ENCODE results near the gene PGLYRP3. TPM values are rescaled to one million over a fixed set of nuclear protein-coding genes. Genes with fewer than 3 reads are reported as not detected.

Gene PGLYRP3
- total and polyA plus RNA-seq, 2 of the 8 experiments (the other 6 are each of a cell fraction or from before 2014, with no cell fraction given), result not detected

DNA sequence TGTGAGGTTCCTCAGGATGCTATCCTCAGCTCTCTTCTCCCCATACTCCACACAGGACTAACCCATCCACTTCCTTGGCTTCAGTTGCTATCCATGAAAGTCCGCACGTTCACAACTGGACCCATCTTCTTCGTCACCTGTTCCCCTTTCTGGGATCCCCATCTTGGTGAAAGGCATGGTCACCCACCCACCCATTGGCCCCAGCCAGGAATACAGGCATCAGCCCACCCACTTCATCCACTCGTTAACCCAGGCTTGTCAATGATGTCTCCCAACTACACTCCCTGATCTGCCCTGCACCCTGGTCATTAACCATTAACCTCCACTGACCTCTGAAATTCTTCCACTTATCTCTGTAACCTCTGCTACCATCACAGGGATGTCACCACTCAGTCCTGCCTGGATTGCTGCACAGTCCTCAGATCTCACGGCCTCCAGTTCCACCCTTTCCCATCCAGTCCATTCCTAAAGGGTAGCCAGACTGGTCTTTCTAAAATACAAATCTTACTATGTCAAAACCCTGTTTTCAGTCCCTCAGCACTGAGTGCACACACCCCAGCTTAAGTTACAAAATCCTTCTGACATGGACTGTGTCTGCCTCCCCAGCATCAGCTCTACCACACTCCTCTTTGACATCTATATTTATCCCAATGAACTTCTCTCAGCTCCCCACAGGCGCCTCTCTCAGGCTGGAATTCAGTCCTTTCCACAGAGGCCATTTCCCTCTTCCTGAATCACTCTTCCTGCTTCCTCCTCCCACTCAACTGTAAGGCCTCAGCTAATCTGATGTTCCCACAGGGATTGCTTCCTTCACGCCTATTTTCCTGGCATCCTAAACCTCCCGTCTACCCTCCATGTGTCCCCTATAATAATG lies 25.5 kb upstream of the PGLYRP3 start (continued):
- TF ChIP-seq, protein P1, sequence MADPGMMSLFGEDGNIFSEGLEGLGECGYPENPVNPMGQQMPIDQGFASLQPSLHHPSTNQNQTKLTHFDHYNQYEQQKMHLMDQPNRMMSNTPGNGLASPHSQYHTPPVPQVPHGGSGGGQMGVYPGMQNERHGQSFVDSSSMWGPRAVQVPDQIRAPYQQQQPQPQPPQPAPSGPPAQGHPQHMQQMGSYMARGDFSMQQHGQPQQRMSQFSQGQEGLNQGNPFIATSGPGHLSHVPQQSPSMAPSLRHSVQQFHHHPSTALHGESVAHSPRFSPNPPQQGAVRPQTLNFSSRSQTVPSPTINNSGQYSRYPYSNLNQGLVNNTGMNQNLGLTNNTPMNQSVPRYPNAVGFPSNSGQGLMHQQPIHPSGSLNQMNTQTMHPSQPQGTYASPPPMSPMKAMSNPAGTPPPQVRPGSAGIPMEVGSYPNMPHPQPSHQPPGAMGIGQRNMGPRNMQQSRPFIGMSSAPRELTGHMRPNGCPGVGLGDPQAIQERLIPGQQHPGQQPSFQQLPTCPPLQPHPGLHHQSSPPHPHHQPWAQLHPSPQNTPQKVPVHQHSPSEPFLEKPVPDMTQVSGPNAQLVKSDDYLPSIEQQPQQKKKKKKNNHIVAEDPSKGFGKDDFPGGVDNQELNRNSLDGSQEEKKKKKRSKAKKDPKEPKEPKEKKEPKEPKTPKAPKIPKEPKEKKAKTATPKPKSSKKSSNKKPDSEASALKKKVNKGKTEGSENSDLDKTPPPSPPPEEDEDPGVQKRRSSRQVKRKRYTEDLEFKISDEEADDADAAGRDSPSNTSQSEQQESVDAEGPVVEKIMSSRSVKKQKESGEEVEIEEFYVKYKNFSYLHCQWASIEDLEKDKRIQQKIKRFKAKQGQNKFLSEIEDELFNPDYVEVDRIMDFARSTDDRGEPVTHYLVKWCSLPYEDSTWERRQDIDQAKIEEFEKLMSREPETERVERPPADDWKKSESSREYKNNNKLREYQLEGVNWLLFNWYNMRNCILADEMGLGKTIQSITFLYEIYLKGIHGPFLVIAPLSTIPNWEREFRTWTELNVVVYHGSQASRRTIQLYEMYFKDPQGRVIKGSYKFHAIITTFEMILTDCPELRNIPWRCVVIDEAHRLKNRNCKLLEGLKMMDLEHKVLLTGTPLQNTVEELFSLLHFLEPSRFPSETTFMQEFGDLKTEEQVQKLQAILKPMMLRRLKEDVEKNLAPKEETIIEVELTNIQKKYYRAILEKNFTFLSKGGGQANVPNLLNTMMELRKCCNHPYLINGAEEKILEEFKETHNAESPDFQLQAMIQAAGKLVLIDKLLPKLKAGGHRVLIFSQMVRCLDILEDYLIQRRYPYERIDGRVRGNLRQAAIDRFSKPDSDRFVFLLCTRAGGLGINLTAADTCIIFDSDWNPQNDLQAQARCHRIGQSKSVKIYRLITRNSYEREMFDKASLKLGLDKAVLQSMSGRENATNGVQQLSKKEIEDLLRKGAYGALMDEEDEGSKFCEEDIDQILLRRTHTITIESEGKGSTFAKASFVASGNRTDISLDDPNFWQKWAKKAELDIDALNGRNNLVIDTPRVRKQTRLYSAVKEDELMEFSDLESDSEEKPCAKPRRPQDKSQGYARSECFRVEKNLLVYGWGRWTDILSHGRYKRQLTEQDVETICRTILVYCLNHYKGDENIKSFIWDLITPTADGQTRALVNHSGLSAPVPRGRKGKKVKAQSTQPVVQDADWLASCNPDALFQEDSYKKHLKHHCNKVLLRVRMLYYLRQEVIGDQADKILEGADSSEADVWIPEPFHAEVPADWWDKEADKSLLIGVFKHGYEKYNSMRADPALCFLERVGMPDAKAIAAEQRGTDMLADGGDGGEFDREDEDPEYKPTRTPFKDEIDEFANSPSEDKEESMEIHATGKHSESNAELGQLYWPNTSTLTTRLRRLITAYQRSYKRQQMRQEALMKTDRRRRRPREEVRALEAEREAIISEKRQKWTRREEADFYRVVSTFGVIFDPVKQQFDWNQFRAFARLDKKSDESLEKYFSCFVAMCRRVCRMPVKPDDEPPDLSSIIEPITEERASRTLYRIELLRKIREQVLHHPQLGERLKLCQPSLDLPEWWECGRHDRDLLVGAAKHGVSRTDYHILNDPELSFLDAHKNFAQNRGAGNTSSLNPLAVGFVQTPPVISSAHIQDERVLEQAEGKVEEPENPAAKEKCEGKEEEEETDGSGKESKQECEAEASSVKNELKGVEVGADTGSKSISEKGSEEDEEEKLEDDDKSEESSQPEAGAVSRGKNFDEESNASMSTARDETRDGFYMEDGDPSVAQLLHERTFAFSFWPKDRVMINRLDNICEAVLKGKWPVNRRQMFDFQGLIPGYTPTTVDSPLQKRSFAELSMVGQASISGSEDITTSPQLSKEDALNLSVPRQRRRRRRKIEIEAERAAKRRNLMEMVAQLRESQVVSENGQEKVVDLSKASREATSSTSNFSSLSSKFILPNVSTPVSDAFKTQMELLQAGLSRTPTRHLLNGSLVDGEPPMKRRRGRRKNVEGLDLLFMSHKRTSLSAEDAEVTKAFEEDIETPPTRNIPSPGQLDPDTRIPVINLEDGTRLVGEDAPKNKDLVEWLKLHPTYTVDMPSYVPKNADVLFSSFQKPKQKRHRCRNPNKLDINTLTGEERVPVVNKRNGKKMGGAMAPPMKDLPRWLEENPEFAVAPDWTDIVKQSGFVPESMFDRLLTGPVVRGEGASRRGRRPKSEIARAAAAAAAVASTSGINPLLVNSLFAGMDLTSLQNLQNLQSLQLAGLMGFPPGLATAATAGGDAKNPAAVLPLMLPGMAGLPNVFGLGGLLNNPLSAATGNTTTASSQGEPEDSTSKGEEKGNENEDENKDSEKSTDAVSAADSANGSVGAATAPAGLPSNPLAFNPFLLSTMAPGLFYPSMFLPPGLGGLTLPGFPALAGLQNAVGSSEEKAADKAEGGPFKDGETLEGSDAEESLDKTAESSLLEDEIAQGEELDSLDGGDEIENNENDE (IDR thresholded peaks at IDR 0.05; ENCODE audit: insufficient replicate concordance, low read length), result no peak
- TF ChIP-seq HDAC2 (IDR thresholded peaks at IDR 0.05; ENCODE audit: borderline replicate concordance in 1 of 2, low read depth in 2 of 2, low read length in 2 of 2) (no peak), HDAC6 (IDR thresholded peaks at IDR 0.05; ENCODE audit: low read depth, low read length) (no peak), RNF2 (IDR thresholded peaks at IDR 0.05; ENCODE audit: borderline replicate concordance, low read depth, low read length, missing control alignments, poor library complexity, severe bottlenecking) (no peak), SAP30 (IDR thresholded peaks at IDR 0.05; ENCODE audit: insufficient read depth, insufficient replicate concordance, low read length) (no peak), MAFK (IDR thresholded peaks at IDR 0.05; ENCODE audit: low read depth, low read length) (no peak), YY1 (IDR thresholded peaks at IDR 0.05; ENCODE audit: low read depth, low read length) (no peak), KDM1A (IDR thresholded peaks at IDR 0.05; ENCODE audit: borderline replicate concordance, low read length) (no peak), BACH1 (IDR thresholded peaks at IDR 0.05; ENCODE audit: low read length) (no peak)

Data from H1 (cell line).